Left cardiac atrium (tissue), 4 donors: ENCODE results near the gene BUD31. TPM values are rescaled to one million over a fixed set of nuclear protein-coding genes. Genes with fewer than 3 reads are reported as not detected.
A peak's percentile ranks its signal among the peaks of the same experiment; 100 is the strongest.

Experiments
- ATAC-seq, 2 donors: fragments of 200-7000 bp; cut with Tn5 transposase; one replicate each; pipeline ENCODE4 v1.9.1; 2020; ENCODE audit warnings: mild to moderate bottlenecking in 2 of 2, moderate library complexity in 2 of 2
- DNase-seq: peaks from one replicate; pipeline ENCODE4 v3.0.0-alpha.2; 2020
- intact Hi-C, 2 donors: fragments of 100-400 bp; cut with DNase I; formaldehyde crosslinking; loops; one replicate each; pipeline versions ENCODE4 v1.14.1 to v1.15.1; 2022 to 2023
- long read RNA-seq: library from polyadenylated mRNA; unstranded; transcript quantifications from one replicate; pipeline ENCODE4 v2.0.0, GENCODE V29; 2021
- total RNA-seq, 2 donors: library from RNA; stranded (reverse); fragmentation: NEBNext Ultra II Directional; extraction: Animal tissue kit (Norgen Biotek cat#: 25700); gene quantifications; one replicate each; pipeline ENCODE4 v1.2.1, GENCODE V29; 2021
- donor health status: DM: no; HTN: yes; CAD: no.
- donor health status: DM: no; HTN: yes; CAD: no; lungs with severe emphysema.
- donor health status: DM: yes; HTN: yes; CAD: no.
- donor health status: Dilated cardiomyopathy.

The BUD31 gene
- 10 to 100 TPM; 44.9 to 51.7 TPM for total RNA-seq
- long read RNA-seq, transcript BUD31-202 (6 exons, 1,139 nt): major isoform, 14 of 28 reads
- long read RNA-seq, transcript BUD31-201 (6 exons, 1,035 nt): minor isoform, 11 of 28 reads
- long read RNA-seq, partial matches to known transcripts: 1 of 28 reads
- long read RNA-seq, other reads (novel, unspliced or antisense): 2 of 28 reads

DNA sequence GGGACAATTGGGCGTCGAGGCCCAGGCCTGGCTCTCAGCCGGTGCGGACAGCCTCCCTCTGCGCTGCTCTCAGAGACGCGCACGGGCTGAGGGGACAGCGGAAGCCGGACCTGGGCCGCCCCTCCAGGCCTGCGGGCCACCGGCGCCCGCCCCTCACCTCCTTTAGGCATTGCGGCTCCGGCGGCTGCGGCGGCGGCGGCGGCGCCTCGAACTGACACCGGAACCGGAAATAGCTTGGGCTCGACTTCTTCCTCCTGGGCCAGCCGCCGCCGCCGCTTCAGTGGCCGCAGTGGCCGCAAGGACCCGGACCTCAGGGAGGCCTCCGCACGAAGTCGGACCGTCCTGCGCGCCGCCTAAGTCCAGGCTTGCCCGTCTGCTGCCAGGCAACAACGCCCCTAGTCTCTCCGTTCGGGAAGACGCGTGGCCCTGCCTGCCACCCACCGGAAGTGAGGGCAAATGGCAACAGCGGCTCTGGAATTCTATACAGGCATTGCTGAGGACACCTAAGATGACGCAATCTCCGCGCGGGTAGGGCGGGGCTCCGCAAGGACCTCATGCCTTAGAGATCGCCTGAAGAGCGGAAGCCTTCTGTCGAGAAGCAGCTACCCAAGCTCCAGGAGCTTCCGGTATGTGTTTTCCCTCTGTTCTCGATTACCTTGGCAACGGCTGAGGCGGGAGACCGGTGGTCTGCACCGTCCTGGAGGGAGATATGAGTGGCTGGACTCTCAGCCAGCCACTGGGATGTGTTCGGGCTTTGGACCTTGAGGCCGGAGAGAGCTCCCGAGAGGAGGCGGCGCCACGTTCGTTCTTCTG lies at the start of gene BUD31, which contains the start of gene PDAP1:
TSS of gene BUD31 (plus strand) at position 591 of the 813 bp plus-strand sequence. CDS start 2,124 bp downstream, outside the sequence.
TSS of gene PDAP1 (minus strand) at position 219 of the 813 bp plus-strand sequence. CDS start at position 170, 49 bp downstream.
- peak; percentile 94 to 95 for ATAC-seq
- DNase-seq: peak; percentile 95
- intact Hi-C loops: no loop called here

DNA sequence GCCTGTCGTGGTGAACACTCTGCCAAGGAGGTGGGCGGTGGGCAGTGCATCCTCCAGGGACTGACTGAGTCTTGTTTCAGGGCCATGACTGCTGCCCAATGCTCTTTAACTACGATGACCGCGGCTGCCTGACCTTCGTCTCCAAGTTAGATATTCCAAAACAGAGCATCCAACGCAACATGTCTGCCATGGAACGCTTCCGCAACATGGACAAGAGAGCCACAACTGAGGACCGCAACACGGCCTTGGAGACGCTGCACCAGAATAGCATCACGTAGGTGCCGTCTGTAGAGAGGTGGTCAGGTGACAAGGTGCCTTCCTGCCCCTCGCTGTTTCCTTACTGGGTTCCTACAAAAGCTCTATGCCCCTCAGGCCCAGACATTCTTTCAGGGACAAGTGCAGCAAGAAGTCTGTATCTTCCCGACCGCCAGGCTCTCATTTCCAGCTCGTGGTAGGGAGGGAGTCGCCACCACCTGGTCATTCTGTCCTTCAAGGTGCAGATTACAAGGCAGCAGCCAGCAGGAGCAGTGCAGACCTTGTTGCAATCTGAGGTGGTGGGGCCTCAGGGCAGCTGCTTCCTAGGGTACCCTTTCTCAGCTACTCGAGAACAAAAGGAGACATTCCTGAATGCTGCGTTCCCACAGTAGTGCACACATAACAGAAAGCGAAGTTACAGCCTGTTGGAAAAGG lies 49.2 kb upstream of the BUD31 start:
- ATAC-seq: no peak
- no peak for DNase-seq
- intact Hi-C loops: no loop called here

DNA sequence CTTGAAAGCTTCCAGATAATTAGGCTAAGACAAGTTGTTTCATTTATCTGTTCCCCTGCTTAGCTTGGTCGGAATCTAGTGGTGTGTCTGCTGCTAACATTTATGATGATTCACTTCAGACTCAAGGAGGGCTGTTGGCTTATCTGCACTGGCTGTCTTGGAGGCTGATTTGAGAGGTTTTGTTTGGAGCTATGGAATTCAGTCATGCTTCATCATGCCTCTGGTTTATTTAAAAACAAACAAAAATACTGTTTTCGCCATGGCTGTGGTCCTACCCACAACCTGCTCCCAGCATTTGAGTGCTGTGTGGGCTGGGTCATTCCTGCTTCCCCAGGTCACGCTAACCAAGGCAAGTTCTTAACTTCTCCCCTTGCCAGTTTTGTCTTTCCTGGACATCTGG lies 46.0 kb upstream of the BUD31 start:
- DNase-seq (no peak), ATAC-seq (no peak)
- intact Hi-C loops: no loop called here

DNA sequence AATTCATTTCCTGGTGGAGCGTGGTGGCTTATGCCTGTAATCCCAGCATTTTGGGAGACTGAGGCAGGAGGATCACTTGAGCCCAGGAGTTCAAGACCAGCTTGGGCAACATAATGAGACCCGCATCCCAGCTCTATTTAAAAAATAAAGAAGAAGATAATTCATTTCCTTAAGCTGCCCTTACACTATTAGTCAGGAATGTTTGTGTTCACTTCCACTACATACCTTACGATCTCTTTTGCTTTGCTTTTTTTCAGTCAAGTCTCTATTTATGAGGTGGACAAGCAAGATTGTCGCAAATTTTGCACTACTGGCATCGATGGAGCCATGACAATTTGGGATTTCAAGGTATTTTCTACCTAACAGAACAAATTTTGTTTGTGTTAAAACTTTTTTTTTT lies 45.5 kb upstream of the BUD31 start:
- intact Hi-C loops: no loop called here
- DNase-seq (no peak), ATAC-seq (no peak)

DNA sequence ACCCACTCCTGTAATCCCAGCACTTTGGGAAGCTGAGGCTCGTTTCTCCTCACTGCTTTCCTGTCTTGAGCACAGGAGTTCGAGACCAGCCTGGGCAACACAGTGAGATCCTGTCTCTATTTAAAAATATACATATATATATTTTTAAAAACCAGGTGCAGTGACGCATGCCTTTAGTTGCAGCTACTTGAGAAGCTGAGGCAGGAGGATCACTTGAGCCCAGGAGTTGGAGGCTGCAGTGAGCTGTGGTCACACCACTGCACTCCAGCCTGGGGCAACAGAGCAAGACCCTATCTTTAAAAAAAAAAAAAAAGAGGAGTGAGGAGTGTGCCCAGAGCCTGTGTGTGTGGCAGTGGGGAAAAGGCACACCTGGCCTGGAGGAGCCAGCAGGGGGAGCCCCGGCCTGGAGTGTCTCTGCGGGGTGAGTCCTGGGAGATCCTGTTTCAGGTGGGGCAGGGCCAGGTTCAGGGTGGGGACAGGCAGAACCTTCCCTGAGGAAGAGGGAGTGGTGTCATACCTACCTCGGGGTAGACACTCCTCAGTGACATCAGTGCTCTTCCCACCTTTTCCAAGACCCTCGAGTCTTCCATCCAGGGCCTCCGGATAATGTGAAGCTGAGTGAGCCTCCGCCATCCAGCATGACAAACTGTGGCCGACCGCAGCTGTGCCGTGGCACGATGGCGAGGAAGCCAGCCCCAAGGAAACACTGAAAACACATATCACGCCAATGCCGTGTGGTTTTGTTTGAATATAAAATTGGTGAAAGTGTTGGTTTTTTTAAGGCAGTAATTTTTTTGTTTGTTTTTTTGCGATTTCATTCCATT lies 43.2 kb upstream of the BUD31 start:
- intact Hi-C loops: no loop called here
- DNase-seq (no peak), ATAC-seq (peak; percentile 49 to 51)

DNA sequence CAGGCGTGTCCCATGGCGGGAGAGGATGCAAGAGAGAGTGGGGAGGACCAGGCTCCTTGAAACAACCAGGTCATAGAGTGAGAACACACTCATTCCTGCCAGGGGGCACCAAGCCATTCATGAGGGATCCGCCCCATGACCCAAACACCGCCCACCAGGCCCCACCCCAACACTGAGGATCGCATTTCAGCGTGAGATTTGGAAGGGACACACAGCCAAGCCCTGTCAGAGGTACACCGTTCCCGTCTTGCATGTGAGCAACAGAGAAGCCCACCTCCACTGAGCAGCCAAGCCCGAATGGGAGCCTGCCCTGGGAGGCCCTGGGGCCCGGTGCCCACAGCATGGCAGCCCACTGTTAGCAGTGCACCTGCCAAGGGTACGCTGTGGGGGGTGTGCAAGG lies 42.1 kb upstream of the BUD31 start:
- intact Hi-C loops: no loop called here
- DNase-seq (no peak), ATAC-seq (no peak)

DNA sequence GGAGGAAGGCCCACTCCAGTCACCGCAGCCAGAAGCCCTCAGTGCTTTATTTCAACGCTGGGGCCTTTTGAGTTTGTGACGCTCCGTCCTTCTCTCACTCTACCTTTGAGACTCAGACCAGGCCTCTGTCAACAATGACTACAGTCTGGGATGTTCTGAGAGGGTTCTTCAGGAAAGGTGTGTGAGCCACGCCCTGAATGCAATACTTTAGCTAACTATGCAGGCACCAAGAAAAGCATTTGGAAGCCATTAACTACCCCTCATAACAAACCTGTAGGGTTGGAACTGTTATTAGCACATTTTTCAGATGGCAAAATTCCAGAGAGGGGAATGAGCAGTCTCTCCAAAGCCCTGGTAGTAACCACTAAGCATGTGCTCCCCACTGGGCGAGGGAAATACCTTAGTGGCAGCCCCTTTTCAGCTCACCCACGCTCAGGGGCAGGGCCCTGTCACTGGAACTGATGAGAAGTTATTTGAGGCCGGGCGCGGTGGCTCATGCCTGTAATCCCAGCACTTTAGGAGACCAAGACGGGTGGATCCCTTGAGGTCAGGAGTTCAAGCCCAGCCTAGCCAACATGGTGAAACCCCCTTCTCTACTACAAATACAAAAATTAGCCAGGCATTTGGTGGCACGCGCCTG lies 39.9 kb upstream of the BUD31 start:
- ATAC-seq: no peak
- no peak for DNase-seq
- intact Hi-C loops: no loop called here

DNA sequence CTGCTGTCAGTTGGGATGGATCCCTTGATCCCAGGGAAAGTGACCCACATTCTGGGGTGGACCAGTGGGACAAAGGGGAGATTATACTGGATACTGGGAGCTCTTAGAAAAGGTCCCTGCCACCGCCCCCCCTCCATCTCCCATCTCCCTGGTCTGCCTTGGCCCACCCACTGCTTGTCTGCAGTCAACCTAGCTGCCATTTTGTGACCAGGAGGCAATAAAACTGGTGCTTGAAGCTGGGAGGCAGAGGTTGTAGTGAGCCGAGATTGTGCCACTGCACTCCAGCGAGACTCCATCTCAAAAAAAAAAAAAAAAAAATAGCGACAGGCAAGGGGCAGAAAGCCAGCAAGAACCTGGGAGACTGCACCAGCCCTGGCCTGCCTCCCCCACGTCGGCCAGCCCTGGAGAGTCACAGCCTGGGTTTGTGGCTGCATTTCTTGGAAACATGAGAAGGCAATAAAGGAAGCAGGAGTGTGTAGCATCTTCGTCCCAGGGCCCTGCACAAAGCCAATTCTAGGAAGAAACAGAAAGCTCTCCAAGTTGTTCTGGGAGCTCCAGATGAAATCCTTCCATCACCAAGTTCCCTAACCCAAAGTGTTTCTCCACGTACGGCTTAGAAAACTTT lies 38.9 kb upstream of the BUD31 start:
- ATAC-seq: no peak
- no peak for DNase-seq
- intact Hi-C loops: no loop called here

DNA sequence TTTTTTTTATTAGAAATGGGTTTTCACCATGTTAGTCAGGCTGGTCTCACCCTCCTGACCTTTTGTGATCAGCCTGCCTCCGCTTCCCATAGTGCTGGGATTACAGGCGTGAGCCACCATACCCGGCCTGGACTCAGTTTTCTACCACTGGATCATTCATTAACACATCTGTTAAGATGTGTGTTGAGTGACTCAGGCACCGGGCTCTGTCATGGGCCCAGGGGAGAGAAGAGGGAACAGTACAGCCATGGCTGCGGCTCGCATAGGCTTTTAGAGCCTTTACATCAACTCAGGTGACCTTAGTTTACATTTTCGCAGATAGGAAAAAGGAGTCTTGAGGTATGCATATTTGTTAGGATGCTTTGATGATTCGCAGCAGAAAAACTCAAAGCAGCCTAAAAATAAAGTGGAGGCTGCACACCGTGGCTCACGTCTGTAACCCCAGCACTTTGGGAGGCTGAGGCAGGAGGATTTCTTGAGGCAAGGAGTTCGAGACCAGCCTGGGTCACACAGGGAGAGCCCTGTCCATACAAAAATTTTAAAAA lies 37.3 kb upstream of the BUD31 start:
- DNase-seq: no peak
- intact Hi-C loops: no loop called here
- ATAC-seq: no peak

DNA sequence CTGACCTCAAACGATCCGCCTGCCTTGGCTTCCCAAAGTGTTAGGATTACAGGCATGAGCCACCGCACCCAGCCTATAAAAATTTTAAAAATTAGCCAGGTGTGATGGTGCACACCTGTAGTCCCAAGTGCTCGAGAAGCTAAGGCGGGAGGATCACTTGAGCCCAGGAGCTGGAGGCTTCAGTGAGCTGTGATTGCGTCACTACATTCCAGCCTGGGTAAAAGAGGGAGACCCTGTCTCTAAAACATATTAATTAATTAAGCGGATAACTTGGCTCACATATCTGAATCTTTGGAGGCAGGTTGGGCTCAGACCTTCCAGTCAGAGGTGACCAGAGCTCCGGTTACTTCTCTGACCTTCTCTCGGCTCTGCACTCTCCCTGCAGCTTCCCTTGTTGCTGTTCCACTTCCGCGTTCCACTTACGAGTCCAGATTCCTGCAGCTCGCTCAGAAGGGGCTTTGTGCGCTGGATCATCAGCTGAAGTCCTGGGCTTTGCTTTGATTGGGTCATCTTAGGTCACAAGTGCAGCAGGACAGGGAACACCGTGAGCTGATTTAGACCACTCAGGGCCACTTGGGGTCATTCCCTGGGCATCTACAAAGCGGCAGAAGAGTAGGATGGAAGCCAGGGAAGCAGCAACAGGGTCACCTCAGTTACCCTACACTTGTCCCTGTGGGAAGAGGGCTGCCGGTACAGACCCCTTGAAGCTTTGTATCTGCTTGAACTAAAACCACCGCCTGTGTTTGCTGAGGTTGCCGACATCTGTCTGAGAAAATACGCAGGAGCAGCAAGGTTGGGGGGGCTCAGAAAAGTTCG lies 36.3 kb upstream of the BUD31 start:
- intact Hi-C loops: no loop called here
- ATAC-seq (no peak), DNase-seq (no peak)

DNA sequence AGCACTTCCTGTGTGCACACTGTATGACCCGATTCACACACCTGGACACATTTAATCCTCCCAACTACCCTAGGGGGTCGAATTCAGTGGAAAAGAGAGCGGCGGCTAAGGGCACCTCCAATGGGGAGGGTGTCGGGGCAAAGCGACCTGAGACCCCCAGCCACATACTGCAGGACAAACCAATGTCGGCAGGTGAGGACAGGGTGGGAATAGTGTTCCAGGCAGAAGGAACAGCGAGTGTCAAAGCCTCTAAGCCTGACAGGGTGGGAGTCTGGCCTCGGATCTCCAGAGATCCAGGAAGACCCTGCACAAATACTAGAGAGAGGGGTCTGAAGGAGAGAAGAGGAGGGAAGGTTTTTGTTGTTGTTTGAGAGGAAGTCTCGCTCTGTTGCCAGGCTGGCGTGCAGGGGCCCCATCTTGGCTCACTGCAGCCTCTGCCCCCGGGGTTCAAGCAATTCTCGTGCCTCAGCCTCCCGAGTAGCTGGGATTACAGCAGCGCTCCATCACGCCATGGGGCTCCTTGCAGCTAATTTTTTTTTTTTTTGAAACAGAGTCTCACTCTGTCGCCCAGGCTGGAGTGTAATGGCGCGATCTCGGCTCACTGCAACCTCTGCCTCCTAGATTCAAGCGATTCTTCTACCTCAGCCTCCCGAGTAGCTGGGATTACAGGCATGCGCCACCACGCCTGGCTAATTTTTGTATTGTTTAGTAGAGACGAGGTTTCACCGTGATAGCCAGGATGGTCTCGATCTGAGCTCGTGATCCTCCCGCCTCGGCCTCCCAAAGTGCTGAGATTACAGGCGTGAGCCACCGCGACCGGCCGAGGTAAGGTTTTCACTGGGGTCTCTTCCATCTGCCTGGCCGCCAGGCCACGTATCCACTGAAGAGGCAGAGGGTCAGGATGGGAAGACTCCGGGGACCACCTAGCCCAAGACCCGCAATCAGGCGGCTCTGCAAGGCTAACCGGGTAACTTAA lies 35.4 kb upstream of the BUD31 start:
- intact Hi-C loops: no loop called here
- ATAC-seq (no peak), DNase-seq (no peak)

DNA sequence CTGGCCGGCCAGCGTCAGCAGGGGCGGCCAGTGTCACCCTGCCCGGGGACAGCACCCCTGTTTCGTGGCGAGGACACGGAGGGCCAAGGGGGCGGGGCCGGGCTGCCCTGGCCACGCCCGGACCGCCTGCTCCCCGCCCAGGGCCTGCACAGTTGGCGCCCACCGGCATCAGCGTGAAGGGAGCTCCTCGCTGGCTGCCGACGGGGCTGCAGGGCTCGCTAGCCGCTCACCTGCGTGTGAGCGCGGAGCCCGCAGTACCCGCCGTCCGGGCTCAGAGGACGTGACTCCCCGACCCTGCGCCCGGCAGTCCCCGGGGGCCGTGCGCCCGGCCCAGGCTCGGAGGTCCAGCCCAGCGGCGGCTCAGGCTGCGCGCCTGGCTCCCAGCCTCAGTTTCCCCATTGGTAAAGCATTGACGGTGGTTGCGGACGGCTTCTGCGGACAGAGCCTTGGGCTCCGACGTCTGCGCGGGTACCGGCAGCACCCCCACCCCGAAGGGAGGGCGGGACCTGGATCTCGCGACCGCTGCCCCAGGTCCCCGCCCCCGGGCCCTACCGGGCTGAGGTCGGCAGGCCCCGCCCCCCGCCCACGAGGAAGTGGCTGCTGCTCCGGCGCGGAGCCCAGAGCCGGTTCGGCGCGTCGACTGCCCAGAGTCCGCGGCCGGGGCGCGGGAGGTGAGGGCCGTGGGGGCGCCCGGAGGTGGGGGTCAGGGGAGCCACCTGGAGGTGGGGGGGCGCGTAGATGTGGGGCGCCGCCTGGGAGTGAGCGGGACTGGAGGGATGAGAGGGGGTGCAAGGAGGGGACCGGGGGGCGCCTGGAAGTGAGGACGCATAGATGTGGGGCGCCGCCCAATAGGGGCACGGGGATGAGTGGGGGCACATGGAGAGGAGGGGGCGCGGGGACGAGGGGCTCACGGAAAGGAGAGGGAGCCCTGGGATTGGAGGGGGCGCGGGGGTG lies 34.4 kb upstream of the BUD31 start, which contains the start of gene ARPC1B:
TSS of gene ARPC1B (plus strand) at position 620 of the 954 bp plus-strand sequence. CDS start 10,985 bp downstream, outside the sequence.
- intact Hi-C loops: no loop called here
- DNase-seq (peak; percentile 92), ATAC-seq (peak; percentile 84 to 89)

DNA sequence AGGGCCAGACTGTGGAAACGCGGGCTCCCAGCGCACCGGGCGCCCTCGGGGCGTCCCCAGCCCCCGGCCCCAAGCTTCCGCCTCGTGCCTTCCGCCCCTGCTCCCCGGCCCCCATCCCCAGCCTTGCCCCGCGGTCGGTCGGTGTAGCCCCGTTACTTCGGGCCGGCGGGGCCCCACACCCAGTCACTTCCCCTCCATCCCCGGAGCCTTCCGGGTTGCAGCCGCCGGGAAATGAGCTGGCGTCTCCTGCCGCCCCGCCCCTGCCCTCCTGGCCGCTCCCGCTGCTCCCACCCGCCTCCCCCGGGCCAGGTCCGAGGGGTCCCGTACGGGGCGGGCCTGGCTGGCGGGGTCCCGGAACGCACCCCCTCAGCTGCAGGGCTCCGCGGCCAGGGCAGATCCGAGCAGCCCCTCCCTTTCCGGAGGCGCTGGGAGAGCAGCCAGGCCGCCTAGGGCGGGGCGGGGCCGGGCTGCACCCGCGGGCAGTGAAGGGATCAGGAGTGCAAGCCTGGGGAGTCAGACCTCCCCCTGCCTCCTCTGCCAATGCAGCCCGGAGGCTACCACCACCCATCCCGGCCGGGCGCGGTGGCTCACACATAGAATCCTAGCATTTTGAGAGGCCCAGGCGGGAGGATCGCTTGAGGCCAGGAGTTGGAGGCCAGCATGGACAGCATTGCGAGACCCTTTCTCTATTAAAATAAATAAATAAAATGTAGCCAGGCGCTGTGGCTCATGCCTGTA lies 33.5 kb upstream of the BUD31 start:
- peak; percentile 76 to 79 for ATAC-seq
- intact Hi-C loops: no loop called here
- DNase-seq: peak; percentile 85

DNA sequence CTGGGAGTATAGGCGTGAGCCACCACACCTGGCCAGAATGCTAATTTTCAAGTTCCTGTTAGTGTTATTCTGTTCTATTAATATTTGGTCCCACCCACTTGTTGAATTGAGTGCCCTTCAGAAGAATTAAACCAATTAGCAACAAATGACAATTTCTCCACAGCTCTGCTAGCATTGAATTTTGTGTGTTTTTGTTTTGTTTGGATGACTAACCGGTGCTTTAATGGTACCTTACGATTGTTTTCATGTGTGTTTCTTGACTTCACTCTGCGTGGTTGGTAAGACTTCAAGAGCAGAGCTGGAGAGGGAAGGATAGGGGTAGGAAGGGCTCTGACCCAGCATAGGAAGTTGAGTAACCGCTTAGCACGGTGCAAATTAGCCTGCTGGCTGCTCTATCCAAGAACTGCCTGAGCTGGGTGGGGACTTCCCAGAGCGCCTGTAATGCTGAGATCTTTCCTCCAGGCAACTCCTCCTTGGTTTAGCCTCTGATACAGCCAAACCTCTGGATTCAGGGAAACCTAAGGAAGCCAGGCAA lies 29.7 kb upstream of the BUD31 start:
- DNase-seq (peak; percentile 82), ATAC-seq (peak; percentile 58 to 67)
- intact Hi-C loops: no loop called here
